Urinary bladder (tissue), 4 donors: ENCODE data around the gene PRR14L. TPM values are rescaled to one million over a fixed set of nuclear protein-coding genes. Genes with fewer than 3 reads are reported as not detected.
A peak's percentile ranks its signal among the peaks of the same experiment; 100 is the strongest.

Experiments
- DNase-seq: peaks from one replicate; pipeline ENCODE4 v3.0.0-alpha.2; 2015; ENCODE audit errors: extremely low spot score
- H3K27ac ChIP-seq: one replicate; pipeline ENCODE4 v1.5.1; 2013; ENCODE audit warnings: low read depth, mild to moderate bottlenecking, moderate library complexity
- H3K36me3 ChIP-seq: one replicate; pipeline ENCODE4 v1.6.1; 2013; ENCODE audit warnings: mild to moderate bottlenecking, moderate library complexity; ENCODE audit not compliant: insufficient read depth
- H3K4me1 ChIP-seq: one replicate; pipeline ENCODE4 v1.6.1; 2013; ENCODE audit warnings: mild to moderate bottlenecking, moderate library complexity; ENCODE audit not compliant: insufficient read depth
- H3K4me3 ChIP-seq: one replicate; pipeline ENCODE4 v1.5.1; 2013; ENCODE audit warnings: low read depth, low read length
- WGBS: extraction: QIAGEN DNeasy Blood & Tissue Kit; methylation state at CpG from one replicate; pipeline ENCODE4 v1.1.7; 2013; 5-methylcytosine and 5-hydroxymethylcytosine counted together
- polyA plus RNA-seq: library from polyadenylated mRNA; stranded (reverse); fragments of 200-250 nt; gene quantifications from one replicate; pipeline ENCODE4 v1.2.3, GENCODE V29; 2013
- total RNA-seq: library from RNA; depleted of rRNA; stranded (reverse); fragments of >200 nt; gene quantifications from one replicate; pipeline ENCODE4 v1.2.3, GENCODE V29; 2014
- donor health status: healthy with polysubstance abuse.
- donor health status: healthy.

Gene PRR14L
- total and polyA plus RNA-seq, 2 donors, result 8.4 to 24.3 TPM

DNA sequence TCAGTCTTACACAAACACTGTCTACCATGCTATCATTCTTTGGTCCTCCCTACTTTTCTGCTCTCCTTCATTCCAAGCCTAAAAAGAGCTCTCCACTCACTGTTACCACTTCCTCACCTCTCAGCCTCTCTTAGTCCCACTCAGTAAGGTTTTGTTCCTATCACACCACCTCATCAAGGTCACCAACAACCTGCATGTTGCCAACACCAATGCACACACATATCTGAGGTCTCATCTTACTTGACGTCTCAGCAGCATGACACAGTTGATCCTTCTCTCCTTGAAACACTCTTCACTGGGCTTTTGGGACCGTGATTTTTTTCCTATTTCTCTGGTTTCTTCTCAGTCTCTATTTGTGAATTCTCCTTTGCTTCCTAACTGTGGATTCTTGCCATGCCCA lies 96.0 kb downstream of the PRR14L start:
- Histone ChIP-seq H3K4me1 (no peaks in the 10 kb centered on the region), H3K4me3 (no peak overlapping the region), H3K27ac (no peak overlapping the region), H3K36me3 (no peaks in the 10 kb centered on the region)
- WGBS, result 90% methylated on average over 2 of the region's 2 CpGs
- DNase-seq, result no peak

DNA sequence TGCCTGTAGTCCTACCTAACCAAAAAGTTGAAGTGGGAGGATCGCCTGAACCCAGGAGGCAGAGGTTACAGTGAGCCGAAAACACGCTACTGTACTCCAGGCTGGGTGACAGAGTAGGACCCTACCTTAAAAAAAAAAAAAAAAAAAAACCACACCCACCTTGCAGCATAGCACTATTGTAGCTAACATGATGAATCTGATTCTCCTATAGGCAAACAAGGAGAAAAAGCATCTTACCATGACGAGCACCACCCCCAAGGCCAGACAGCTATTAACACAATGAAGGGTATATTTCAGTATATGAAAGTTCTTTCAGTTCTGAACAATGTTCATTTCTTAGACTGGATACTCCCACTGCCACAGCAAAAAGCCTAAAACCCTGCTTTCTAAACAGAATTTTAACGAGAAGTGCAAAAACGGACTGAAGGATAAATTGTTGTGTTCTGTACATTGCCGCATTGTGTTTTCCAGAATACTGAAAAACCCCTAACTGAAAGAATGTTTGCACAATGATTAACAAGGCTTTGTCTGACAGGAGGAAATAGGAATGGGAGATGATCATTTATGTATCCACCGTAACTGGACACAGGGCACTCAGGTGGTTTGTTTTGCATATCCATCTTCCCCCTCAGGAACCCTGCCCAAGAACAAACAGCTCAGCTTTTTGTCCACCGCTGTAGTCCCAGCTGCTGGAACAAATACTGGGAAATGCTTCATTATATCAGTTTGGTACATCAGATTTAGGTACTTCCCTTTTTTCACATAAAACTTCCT lies 96.8 kb downstream of the PRR14L start:
- WGBS, result 83% methylated on average over 9 of the region's 9 CpGs
- no peak for DNase-seq
- H3K27ac ChIP-seq, result no peak overlapping the region
- no peaks in the 10 kb centered on the region for H3K4me1 ChIP-seq
- no peak overlapping the region for H3K4me3 ChIP-seq
- H3K36me3 ChIP-seq, result no peaks in the 10 kb centered on the region

DNA sequence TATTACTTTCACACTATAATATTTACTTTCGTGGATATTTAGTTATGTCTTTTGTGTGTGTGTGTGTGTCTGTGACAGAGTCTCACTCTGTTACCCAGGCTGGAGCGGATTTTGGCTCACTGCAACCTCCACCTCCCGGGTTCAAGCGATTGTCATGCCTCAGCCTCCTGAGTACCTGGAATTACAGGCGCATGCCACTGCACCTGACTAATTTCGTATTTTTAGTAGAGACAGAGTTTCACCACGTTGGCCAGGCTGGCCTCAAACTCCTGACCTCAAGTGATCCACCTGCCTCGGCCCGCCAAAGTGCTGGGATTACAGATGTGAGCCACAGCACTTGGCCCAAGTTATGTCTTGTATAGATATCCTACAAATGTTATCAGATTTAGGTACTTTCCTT lies 97.8 kb downstream of the PRR14L start:
- H3K27ac ChIP-seq, result no peak overlapping the region
- no peak overlapping the region for H3K4me3 ChIP-seq
- no peaks in the 10 kb centered on the region for H3K36me3 ChIP-seq
- no peaks in the 10 kb centered on the region for H3K4me1 ChIP-seq
- no peak for DNase-seq
- WGBS, result 88% methylated on average over 9 of the region's 9 CpGs

DNA sequence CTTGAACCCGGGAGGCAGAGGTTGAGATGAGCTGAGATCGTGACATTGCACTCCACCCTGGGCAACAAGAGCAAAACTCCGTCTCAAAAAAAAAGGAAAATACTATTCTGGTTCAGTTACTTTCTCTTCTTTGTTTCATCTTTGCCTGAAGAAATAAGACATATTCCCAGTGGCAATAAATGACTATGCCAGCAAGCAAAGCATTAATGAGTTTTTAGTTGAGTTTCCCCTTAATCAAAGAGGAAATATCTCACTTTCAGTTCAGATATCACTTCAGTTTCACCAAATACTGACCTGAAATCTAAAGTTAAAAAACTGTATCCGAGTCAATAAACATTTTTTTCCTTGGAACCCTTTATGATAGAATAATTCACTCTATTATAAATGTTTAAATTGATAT lies 98.3 kb downstream of the PRR14L start:
- peaks cover 3% of the 10 kb centered on the region for H3K36me3 ChIP-seq
- H3K4me3 ChIP-seq, result no peak overlapping the region
- 90% methylated on average over 4 of the region's 4 CpGs for WGBS
- no peak for DNase-seq
- H3K4me1 ChIP-seq, result no peaks in the 10 kb centered on the region
- H3K27ac ChIP-seq, result no peak overlapping the region

DNA sequence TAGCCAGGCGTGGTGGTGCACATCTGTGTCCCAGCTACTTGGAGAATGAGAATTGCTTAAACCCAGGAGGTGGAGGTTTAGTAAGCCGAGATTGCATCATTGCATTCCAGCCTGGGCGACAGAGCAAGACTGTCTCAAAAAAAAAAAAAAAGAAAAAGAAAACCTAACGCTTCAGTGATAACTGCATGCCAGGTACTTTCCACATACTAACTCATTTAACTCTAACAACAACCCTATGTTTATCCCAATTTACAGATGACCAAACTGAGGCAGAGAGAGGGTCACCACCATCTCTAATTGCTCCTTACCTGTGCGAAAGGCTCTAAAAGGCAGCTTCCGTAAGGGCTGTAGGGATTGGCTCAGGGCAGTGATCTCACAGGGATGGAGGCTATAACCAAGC lies 99.5 kb downstream of the PRR14L start:
- peaks cover 3% of the 10 kb centered on the region for H3K36me3 ChIP-seq
- no peak overlapping the region for H3K27ac ChIP-seq
- 69% methylated on average over 6 of the region's 6 CpGs for WGBS
- no peak for DNase-seq
- no peak overlapping the region for H3K4me3 ChIP-seq
- H3K4me1 ChIP-seq, result no peaks in the 10 kb centered on the region

DNA sequence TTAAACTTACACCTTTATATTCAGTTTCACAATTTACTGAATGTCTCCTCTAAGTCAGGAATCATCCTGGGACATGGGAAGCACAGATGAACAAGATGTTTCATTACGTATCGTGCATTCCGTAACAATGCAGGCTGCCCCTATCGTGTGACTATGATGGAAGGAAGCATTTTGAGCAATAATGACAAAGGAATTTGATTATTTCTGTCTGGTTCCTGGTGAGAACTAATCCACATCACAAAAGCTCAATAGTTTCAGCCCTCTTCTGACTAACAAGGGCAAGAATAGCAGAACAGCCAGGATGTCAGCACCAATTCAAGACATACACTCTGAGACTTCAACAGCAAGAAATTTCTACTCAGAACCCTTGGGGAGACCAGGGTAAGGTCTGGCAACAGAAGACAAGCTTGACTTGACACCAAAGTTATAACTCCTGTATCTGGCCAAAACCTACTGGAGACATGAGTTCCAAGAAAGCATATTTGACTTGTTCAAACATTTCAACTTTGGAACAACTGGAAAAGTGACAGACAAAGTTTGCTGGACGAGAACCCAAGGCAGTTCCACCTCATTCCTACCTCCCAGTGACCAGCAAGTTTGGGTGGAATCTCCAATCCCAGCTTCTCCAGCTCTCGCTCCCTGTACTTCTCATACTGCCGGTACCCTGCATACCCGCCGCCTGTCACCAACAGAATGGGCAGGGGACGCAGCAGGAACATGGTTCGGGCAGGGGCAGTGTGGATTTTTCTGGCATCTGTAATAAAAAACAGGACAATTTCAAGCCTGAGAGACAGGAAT lies 102.2 kb downstream of the PRR14L start:
- H3K36me3 ChIP-seq, result peaks cover 5% of the 10 kb centered on the region
- H3K4me3 ChIP-seq, result no peak overlapping the region
- no peak overlapping the region for H3K27ac ChIP-seq
- DNase-seq, result no peak
- H3K4me1 ChIP-seq, result no peaks in the 10 kb centered on the region
- 85% methylated on average over 11 of the region's 11 CpGs for WGBS

DNA sequence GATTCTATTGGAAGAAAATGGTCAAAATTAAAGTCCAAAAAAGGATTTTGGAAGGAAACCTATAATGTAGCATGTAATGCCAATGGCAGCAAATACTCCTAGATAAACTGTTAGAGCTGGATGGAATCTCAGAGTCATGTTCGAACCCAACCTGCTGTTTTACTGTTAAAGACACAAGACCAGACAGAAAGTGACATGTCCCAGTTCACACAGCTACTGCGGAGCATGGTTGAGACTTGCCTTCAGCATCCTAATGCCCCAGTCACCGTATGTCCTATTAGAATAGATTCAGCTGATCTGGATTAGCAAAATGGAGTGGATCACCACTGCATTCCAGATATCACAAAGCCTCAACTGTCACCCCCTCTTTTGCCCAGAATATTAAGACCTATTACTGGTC lies 102.9 kb downstream of the PRR14L start:
- WGBS, result 91% methylated on average over 3 of the region's 3 CpGs

DNA sequence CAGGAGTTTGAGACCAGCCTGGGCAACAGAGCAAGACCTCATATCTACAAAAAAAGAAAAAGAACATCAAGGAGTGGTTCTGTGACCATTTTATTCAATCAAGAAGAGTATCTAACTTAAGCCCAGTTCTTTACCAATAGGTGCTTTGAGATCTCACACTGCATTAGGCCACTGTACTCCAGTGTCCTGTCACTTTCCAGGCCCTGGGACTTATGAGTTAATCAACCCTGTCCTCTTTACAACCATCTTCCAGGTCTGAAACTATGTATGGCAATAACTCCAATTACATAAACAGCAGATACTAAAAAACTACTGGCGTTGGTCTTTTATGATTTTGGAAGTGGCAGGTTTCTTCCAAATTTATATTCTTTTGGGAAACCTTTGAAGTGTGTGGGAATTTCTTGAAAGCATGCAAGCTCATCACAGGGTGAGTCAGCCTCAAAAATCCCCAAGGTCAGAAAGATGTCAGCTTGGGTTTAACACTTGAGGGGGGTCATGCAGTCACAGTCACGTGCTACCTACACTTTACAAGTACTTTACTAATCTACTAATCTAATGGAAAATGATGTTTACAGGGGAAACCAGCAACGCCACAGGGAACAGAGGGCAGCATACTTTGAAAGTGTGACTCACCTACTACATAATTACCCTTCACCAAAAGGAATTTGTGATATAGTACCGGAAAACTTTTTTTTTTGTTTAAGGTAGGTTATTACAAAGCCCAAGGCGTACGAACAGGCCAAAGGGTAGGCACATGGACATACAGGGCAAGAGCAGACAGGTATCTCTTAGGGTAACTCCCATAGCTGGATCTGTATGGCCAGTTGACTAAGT lies 103.5 kb downstream of the PRR14L start:
- no peak overlapping the region for H3K4me3 ChIP-seq
- peak overlapping the region; percentile 16 for H3K27ac ChIP-seq
- 59% methylated on average over 6 of the region's 6 CpGs for WGBS
- no peak for DNase-seq
- H3K4me1 ChIP-seq, result no peaks in the 10 kb centered on the region
- peaks cover 5% of the 10 kb centered on the region for H3K36me3 ChIP-seq

More for the DNA sequence above, 102.9 kb downstream of the PRR14L start:
- Histone ChIP-seq H3K36me3 (peaks cover 5% of the 10 kb centered on the region), H3K27ac (no peak overlapping the region), H3K4me3 (no peak overlapping the region), H3K4me1 (no peaks in the 10 kb centered on the region)
- DNase-seq, result no peak

DNA sequence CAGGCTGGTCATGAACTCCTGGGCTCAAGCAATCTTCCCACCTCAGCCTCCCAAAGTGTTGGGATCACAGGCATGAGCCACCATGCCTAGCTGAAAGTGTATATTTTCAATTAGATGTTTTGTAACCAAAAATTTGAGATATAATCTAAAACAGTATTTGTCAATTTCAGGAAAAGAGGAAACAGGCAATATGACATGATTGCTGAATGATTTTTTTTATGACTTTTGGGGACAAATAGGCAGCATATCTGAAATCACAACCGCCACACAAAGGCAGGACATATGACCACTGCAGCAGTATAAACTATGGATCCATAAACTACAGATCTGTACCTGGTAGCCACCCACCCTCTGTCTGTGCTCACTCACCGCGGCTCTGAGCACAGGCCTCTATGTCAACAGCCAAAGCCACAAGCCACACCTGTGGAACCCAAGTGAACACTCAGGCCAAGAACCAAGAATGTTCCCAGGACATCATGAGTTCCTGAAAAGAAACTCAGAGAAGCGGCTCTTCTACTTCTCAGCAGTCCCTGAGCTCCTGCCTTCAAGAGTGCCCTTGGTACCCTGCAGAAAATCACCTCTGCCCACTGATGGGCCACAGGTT lies 110.4 kb downstream of the PRR14L start:
- 84% methylated on average over 4 of the region's 4 CpGs for WGBS
- Histone ChIP-seq H3K4me1 (no peaks in the 10 kb centered on the region), H3K36me3 (peaks cover 2% of the 10 kb centered on the region), H3K27ac (no peak overlapping the region), H3K4me3 (no peak overlapping the region)
- DNase-seq, result no peak

DNA sequence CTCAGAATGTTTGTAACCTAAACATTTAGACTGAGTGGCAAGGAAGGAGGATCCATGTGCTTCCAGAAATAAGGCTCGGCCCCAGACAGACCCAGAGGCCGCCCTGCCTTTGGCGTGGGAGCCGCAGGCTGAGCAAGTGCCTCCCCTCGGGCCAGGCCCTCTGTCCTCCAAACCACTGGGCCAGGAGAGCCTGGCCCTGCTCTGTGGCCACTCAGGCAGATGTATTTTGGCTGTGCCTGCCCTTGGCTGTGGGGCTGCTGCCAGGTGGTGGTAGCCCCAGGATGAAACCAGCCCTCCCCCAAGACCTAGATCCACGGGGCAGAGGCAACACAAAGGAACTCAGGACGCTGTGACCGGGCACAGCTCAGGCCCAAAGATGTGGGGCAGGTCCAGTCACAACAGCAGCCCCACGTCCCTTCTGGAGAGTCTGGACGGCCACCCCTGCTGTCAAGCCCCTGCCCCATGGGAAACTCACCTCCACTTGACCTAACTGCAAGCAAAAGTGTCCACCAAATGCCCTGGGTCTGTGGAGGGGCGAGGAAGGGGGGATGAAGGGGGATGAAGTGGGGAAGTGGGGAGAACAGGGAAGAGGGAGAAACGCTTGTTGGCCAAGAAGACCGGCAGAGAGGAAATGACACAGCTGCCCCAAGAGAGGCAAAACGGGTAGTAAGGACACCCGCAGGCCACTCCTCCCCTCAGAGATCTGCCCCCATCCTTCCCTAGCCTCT lies 111.9 kb downstream of the PRR14L start:
- no peak overlapping the region for H3K4me3 ChIP-seq
- 67% methylated on average over 15 of the region's 15 CpGs for WGBS
- peaks cover under 1% of the 10 kb centered on the region for H3K36me3 ChIP-seq
- no peak for DNase-seq
- no peaks in the 10 kb centered on the region for H3K4me1 ChIP-seq
- H3K27ac ChIP-seq, result no peak overlapping the region

DNA sequence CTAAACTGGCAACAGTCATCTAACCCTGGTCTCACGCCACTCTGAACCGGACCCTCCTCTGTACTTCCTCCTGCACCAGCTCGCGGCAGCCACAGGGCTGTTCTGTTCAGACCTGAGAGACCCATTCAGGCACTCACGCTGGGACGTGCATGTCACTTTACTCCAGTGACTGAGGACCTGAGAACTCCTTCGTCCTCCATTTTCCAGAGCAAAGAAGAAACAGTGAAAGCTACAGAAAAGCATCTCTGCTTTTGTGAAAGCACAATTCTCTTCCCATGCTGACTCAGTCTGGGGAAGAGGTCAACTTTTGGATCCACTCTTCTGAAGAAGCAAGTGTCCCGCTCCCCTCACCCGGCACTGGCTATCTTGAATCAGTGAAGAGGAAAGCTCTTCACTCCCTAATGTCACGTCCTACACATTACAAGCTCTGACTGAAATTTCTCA lies 112.5 kb downstream of the PRR14L start:
- H3K27ac ChIP-seq, result no peak overlapping the region
- H3K4me3 ChIP-seq, result no peak overlapping the region
- no peaks in the 10 kb centered on the region for H3K4me1 ChIP-seq
- 72% methylated on average over 10 of the region's 10 CpGs for WGBS
- H3K36me3 ChIP-seq, result no peaks in the 10 kb centered on the region
- no peak for DNase-seq

DNA sequence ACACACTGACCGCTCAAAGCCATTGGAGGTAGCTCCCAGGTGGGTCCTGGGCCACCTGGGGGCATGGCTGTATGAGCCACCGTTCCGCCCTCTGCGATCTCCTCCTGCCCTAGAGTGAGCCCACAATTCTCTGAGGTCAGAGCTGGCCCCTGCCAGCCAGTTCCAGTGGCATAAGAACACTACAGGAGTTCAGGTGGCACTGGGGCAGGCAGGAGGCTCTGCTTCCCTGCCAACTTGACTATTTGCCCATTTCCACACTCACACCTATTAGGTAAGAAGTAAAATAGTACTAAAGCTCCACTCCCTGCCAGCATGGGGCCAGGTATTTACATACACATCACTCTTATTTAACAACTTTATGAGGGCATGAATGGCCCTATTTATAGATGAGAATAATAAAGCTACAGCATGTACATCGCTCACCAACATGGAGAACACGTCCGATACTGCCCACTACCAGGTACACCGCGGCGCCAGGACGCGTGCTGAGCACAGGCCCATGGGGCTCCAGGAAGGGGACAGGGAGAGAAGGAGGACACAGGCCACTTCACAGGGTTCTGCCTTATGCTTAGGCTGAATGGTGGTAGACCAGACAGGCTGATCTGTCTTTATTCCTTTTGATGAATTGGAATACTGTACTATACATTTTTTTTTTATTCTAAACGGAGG lies 114.2 kb downstream of the PRR14L start:
- 92% methylated on average over 13 of the region's 13 CpGs for WGBS
- H3K36me3 ChIP-seq, result no peaks in the 10 kb centered on the region

More for the DNA sequence above, 114.2 kb downstream of the PRR14L start:
- no peak for DNase-seq
- no peak overlapping the region for H3K4me3 ChIP-seq
- H3K4me1 ChIP-seq, result no peaks in the 10 kb centered on the region
- no peak overlapping the region for H3K27ac ChIP-seq
